HG03342 (cell line): ENCODE results near the gene KIAA1217.

Source experiments
- ATAC-seq: cut with Tn5 transposase; IDR thresholded peaks from one replicate; pipeline ENCODE4 v1.9.1; 2021; ENCODE audit warnings: mild to moderate bottlenecking, moderate library complexity; ENCODE audit not compliant: unreplicated experiment

Gene KIAA1217

DNA sequence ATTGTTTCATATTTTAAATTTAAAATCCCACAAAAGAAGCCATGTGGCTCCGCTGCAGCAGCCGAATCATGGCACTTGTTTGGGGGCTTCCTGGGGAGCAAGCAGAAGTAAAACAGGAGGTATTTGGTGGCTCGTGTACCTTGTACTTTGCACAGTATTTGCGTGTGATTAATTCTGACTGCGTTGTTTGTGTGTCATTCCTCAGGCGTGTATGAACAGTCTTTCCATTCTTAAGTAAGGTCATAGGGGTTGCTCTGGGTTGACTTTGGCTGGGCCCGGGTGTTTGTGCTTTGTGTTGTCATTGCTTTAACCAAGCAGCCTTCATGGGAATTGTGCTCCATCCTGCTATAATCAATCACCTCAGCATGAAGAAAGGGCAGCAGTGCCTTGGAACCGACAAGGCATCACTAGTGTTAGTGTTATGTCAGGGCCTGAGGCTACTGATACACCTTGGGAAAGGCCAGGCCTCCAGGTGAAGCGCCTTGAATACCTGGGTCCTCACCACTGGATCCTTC lies 332.4 kb downstream of the KIAA1217 start:
- ATAC-seq, result no peak

DNA sequence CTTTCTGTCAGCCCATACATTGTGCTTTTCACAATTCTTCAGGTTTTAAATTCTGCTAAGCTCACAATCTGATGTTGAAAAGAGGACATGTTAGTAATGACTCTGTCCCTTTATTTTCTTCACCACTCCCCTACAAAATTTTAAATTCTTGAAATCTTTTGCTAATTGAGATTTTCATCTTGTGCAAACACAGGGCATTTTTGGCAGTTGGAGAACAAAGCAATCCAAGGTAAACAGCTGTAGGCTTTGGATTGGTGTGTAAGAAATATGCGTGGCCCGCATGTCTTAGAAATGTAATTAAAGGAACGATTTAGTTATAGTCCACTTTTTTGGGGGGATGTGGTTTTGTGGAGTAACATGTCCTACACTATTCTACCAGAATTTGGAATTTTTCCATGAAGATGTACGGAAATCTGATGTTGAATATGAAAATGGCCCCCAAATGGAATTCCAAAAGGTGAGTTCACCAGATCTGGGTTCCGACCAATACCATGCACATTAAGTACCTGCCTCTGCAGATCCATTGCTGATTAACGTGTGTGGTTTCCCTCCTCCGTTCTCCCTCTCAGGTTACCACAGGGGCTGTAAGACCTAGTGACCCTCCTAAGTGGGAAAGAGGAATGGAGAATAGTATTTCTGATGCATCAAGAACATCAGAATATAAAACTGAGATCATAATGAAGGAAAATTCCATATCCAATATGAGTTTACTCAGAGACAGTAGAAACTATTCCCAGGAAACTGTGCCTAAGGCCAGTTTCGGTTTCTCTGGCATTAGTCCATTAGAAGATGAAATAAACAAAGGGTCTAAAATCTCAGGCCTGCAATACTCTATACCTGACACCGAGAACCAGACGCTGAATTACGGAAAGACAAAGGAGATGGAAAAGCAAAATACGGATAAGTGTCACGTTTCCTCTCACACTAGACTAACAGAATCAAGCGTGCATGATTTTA lies 333.7 kb downstream of the KIAA1217 start:
- ATAC-seq, result no peak

DNA sequence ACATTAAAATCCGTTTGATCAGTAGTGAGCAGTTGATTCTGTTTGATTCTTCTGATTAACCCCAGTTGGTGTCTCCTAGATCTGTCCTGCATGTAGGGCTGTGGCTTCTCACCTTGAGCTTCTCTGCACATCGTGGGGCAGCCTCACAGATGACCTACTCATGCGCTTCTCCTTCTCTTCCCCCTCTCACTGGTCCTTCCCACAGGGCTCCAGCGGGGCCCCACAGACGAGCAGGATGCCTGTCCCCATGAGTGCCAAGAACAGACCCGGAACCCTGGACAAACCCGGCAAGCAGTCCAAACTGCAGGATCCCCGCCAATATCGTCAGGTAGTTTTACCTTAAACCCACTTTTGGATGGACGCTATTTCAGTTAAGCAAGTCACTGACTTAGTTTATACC lies 335.8 kb downstream of the KIAA1217 start:
- no peak for ATAC-seq

DNA sequence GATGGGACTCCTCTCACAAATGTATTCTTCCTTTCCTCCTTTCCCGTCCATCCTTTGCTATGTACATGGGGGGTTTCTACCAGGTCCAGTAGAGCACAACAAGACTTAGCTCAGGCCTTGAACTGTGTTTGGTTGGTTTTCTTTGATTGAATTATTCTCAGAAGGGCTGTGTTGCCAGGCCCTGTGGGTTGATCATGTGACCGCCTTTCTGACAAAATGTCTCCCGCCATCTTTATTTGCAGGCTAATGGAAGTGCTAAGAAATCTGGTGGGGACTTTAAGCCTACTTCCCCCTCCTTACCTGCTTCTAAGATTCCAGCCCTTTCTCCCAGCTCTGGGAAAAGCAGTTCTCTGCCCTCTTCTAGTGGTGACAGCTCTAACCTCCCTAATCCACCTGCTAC lies 336.6 kb downstream of the KIAA1217 start:
- ATAC-seq, result no peak

DNA sequence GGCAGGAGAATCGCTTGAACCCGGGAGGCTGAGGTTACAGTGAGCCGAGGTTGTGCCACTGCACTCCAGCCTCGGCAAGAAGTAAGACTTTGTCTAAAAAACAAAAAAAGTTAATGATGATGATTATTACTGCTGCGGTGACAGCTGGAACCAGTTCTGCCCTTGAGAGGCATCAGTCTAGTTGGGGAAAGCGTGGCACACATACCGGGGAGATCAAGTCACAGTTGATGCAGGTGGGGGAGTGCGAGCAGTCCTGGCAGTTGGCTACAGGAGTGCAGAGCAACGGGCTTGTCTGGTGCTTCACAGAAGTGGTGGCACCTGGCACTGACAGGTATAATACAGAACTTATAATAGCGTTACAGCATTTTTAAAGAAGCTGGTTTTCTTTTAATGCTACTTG lies 341.7 kb downstream of the KIAA1217 start:
- ATAC-seq, result no peak

DNA sequence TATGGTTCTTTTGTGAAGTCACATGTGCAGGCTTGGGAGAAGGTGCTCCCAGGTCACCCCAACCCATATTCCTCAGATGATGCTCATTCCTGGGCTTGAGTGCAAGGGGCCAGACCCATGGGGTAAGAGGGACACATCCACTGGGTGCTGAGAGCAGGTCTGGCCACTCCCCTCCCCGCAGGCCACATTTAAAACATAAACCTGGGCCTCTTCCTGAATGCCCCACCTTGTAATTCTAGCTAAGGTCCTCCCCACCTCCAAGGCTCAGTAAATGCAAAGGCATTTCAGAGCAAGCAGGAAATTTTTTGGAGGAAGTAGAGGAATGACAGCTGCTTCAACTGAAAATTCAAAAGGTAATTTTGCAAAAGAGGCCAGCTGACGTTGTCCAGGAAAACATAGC lies 342.2 kb downstream of the KIAA1217 start:
- ATAC-seq, result no peak

DNA sequence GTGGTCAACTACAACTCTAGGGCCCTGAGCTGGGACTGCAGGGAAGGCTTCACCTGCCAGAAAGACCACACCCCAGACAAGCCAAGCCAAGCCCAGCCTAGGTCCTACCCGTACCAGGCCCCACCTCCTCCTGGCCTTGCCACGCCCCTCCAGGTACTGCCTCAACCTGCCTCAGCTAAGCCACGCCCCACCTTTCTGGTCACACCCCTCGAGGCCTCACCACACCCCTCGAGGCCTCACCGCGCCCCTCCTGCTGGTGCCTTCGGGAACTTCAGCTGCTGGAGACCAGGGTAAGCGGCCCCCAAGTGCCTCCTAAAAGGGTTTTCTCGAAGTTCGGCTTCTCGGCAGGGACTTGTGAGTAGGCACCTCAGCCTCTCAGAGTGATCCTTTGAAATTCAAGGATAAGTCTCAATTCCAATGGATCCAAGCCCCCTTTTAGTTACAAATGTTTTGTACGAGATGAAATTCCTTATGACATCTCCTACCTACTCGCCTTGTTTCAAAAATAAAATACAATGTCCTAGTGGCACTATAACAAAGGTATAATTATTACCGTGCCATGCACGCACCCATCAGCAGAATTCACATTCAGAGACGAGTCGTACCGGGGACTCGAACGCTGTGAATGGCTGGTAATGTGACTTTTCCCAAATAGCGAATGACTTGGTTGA lies 343.5 kb downstream of the KIAA1217 start:
- peak; percentile 70 for ATAC-seq

DNA sequence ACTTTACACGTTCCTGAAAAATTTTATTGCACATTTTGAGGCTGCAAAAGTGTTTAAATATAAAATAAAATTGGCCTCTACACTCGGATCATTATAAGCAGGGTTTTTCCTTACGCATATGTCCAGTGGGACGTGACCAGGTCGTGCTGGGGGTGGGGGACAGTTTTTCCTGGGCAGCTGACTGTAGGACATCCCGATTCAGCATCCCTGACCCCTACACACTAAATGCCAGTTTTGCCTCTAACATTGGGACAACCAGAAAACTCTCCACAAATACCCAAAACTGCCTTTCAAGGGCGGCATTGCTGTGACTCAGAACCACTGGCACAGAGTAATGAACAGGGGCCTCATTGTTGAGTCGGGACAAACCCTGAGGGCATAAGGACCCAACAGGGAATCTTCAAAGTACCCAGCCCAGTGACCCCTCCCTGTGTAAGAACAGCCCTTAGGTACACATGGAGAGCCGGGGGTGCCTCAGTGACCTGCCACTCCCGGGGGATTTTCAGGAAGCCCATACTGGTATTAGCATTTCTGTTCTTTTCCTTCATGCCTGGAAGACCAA lies 344.2 kb downstream of the KIAA1217 start:
- no peak for ATAC-seq

DNA sequence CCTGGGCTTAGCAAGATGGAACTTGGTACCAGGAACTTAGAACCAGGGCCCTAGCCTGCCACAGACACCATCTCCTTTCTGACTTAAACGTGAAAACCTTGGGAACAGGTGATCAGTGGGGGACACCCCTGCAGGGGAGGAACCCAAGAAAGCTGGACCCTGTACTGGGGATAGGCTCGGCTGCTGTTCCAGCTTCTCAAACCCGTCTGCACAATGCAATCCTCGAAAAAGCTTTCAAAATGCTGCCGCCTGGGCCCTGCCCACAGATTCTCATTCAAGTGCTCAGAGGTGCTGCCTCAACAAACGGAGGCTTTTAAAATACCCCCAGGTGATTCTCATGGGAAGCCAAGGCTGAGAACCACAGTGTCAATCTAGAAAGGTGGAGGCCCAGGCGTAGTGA lies 345.1 kb downstream of the KIAA1217 start:
- no peak for ATAC-seq

DNA sequence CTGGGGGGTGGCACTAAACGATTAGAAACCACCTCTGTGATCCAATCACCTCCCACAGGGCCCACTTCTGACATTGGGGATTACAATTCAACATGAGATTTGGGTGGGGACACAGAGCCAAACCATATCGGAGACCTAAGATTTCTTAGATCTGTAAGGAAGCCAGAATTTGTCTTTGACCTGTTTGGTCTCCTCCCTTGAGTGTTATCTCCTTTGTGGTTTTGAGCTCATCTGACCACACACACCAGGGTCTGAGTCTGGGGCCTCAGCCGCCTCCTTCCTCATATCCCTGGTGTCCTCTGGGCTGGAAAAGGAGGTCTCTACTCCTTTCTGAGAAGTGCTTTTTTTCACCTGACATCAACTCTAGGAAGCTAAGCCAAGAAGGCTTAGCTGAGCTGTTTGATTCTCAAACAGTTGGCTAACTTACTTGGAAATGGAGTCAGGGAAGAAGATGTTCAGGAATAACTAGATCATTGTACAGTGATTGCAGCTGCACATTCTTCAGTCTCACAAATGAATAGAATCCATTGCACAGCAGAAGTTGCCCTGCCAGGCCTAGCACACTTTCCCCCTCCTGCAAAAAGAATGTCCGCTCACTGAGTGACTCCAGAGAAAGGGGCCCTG lies 347.3 kb downstream of the KIAA1217 start:
- ATAC-seq, result no peak

DNA sequence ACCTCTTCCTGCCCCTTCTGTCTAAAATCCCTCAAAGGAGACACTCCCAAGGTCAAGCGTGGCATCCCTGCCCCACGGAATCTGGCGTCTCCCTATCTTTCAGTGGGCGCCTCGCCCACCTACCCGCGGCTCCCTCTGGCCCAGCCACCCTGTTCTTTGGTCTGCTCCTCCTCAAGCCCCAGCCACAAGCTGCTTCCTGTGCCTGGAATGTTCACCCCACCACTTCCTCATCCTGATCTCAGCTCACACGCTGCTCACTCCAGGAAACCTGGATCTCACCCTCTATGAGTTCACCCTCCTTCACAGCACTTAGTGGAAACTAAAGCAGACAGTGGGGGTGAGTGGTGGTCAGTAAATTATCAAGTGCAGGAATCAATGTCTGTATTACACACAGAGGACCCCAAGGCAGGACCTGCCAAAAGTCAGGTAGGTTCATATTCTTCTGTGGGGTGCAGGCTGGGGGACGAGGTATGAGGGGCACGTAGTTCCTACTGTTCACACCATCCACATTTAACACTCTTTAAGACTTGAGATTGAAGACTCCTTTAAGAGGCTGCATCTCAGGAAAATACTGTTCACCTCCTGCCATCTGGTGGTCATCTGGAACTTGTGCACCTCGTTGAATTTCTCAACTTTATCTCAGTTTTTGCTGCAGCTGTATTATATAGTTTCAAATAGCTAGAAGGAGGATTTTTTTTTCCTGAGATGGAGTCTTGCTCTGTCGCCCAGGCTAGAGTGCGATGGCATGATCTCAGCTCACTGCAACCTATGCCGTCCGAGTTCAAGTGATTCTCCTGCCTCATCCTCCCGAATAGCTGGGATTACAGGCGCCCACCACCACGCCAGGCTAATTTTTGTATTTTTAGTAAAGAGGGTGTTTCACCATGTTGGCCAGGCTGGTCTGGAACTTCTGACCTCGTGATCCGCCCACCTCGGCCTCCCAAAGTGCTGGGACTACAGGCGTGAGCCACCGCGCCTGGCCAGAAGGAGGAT lies 348.1 kb downstream of the KIAA1217 start:
- ATAC-seq, result peak; percentile 66

DNA sequence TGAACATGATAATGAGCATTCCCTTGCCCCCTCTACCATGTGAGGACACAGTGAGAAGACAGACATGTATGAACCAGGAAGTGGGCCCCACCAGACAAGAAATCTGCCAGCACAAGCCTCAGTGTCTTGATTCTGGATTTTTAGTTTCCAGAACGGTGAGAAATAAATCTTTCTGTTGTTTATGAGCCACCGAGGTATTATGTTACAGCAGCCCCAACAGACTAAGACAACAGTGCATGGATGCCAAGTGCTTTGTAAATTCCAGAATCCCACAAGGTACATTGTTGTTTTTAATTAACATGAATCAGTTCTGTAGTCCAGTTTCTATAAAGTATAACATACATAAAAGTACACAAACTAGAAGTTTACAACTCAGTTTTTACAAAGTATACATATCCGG lies 352.5 kb downstream of the KIAA1217 start:
- ATAC-seq, result no peak

DNA sequence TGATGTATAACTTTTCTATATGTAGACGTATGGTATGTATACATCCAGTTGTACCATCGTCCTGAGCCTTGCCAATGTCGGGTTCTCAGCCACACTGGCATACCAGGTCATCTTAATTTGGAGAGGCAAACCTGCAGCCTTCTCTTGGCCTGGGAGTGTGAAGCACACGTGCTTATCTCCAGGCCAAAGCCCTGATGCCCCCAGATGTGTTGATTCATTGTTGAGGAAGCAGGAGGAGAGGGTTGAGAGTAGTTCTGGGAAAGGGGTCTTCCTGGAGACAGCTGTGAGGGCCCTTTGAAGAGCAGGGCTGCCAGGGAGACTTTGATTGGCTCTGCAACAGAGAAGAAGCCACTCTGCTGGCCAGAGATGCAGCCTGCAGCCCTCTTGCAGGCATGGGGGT lies 359.1 kb downstream of the KIAA1217 start:
- ATAC-seq, result no peak

DNA sequence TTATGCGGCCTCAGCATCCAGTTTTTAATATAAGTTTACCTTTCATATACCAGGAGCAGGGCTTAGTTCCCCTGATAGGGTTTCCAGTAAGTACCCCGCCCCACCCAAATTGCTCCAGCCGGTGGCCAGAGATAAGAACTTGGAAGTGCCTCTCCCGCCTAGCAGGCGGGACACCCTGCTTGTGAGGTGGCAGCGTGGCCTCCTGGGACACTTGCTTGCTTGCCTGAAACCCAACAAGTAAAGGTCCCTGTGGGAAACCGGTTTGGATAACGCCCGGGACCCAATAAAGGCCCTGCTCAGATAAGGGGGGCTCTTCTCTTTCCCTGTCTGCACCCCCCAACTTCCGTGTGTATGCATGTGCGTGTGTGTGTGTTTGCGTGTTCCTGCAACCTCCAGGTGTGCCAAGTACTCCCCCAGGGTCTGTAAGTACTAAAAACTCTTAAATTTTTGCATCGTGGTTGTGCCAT lies 360.4 kb downstream of the KIAA1217 start:
- ATAC-seq, result no peak

DNA sequence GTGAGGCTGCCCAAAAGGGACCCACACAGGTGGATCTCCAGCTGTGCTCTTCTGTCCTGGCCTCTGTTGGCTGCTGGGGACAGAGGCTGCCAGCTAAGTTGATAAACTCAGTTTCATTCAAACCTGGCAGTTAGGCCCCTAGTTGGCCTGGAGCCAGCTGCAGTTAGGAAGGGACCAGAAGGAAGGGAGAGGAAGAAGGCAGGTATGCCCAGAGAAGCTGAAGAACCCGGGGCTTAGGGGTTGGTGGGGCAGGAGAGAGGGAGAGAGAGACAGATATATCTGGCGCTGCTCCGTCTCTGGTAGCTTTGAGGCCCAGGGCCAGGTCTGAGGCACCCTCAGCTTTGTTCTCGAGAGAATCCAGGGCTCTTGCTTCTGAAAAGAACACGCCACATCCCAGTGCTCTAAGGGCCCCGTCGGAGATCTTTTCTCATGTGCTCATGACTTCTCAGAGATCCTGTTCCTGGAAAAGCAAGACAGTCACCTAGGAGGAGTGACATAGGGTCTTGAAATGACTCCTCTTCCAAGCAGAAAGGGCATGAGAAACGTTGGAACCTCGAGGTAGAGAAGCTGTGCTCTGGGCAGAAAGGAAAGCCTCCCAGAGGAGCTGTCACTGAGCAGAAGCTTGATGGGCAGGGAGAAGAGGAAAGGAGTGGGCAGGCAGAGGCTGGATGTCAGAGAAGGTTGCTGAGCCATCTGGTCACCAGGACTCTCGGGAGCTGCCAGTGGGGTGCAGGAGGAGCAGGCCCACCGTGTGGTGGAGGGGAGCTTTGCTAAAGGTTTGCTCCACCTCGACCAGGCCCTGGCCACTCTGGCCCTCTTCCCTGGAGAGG lies 361.1 kb downstream of the KIAA1217 start:
- no peak for ATAC-seq

DNA sequence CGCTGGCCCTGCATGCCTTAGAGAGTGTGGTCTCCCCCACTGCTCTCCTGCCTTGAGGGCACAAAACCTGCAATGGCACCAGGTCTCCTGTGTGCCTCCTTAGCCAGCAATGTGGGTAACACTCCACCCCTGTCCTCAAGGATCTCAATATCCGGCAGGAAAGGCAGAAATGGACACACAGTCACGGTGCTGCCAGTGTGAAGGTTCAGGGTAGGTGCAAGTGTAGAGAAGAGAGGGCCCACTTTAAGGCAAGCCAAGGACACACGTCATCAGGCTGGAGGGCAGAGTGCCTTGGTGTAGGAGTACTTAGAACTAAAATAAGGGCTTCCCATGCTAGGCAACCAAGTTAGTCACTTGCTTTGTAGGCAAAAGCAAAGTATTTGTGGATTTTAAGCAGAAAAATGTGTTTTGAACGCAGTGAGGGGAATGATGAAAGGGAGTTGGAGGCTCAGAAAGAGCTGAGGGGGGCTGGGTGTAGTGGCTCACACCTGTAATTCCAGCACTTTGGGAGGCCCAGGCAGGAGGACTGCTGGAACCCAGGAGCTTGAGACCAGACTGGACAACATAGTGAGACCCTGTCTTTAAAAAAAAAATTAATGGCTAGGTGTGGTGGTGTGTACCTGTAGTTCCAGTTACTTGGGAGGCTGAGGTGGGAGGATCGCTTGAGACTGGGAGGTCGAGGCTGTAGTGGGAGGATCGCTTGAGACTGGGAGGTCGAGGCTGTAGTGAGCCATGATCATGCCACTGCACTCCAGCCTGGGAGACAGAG lies 361.9 kb downstream of the KIAA1217 start:
- ATAC-seq, result no peak

DNA sequence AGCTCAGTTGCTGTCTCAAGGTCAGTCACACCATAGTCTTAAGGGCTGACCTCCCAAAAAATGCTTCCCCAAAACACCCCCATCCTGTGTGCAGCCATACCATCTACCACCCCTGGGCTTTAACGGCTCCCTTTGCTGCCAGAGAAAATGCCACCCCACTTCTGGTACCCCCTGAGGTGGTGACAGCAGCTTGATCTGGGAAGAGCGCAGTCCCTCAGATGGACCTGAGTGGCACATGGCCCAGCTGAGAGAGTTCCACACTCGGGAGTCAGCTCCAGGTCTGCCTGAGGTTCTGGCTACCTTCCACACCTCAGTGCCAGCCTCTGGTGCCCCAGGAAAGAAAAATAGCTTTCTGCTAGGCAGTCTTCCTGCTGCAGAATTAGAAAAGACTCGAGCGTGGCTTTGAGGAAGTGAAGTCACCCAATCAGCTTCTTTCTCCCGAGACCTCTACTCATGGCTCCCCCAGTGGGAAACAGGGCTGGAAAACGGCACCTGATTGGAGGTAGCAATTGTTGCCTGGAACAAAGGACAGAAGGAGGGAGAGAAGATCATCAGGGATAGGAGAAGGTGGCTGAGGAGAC lies 363.0 kb downstream of the KIAA1217 start:
- no peak for ATAC-seq

DNA sequence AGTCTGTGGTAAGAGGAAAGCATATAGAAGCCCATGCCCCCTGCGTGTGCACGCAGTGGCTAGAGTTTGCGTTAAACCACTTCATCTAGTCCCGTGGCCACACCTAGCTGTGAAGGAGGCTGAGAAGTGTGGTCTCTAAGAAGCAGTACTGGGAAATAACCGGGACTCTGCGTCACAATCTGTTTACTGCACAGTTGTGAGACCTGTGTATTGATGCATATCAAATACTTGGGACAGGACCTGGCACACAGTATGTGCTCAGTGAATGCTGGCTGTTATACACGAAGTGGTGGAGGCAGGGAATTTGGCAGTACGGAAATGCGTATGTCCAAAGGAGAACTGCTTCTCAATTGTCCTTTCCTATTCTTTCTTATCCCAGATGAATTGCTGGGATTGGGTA lies 365.2 kb downstream of the KIAA1217 start:
- no peak for ATAC-seq
